Heart right ventricle (tissue), 16 donors: ENCODE measurements around the gene TTLL11. TPM values are rescaled to one million over a fixed set of nuclear protein-coding genes. Genes with fewer than 3 reads are reported as not detected.

Experiments used
- ATAC-seq, 8 donors: fragments of 200-7000 bp; cut with Tn5 transposase; one replicate each; pipeline ENCODE4 v1.9.1; 2020; ENCODE audit warnings: mild to moderate bottlenecking in 8 of 8, moderate library complexity in 8 of 8, moderate number of reproducible peaks in 1 of 8
- DNase-seq, 2 donors: peaks; one replicate each; pipeline ENCODE4 v3.0.0-alpha.2; 2020
- H3K27ac ChIP-seq, 10 donors: fragments of 200-600 bp; sonication (generic) in 2 of 10; one replicate each; pipeline versions ENCODE4 v1.5.0 to v1.8.0; 2020 to 2022; ENCODE audit warnings: mild to moderate bottlenecking in 3 of 10
- H3K27me3 ChIP-seq, 7 donors: fragments of 200-600 bp; one replicate each; pipeline ENCODE4 v1.8.0; 2021 to 2022; ENCODE audit warnings: mild to moderate bottlenecking in 2 of 7
- H3K36me3 ChIP-seq, 9 donors: fragments of 200-600 bp; sonication (generic) in 1 of 9; one replicate each; pipeline versions ENCODE4 v1.5.0 to v1.8.0; 2020 to 2022; ENCODE audit warnings: mild to moderate bottlenecking in 2 of 9
- H3K4me1 ChIP-seq, 9 donors: fragments of 200-600 bp; sonication (generic) in 1 of 9; one replicate each; pipeline versions ENCODE4 v1.5.0 to v1.8.0; 2020 to 2022; ENCODE audit warnings: mild to moderate bottlenecking in 4 of 9
- H3K4me3 ChIP-seq, 10 donors: fragments of 200-600 bp; sonication (generic) in 2 of 10; one replicate each; pipeline versions ENCODE4 v1.5.0 to v1.8.0; 2020 to 2022; ENCODE audit warnings: mild to moderate bottlenecking in 7 of 10, moderate library complexity in 2 of 10
- H3K9me3 ChIP-seq, 11 donors: fragments of 200-600 bp in 10 of 11; sonication (generic) in 2 of 11; one replicate each; pipeline versions ENCODE4 v1.5.0 to v1.8.0; 2013 to 2022; ENCODE audit warnings: mild to moderate bottlenecking in 2 of 11, control low read depth in 1 of 11, moderate library complexity in 1 of 11
- CTCF ChIP-seq, 9 donors: fragments of 200-600 bp; sonication (generic) in 2 of 9; IDR thresholded peaks; one replicate each; pipeline versions ENCODE4 v1.5.0 to v1.8.0; 2021 to 2022; ENCODE audit warnings: antibody characterized with exemption in 9 of 9, mild to moderate bottlenecking in 5 of 9, moderate library complexity in 1 of 9
- WGBS, 2 donors: extraction: QIAGEN DNeasy Blood & Tissue Kit; methylation state at CpG; one replicate each; pipeline ENCODE4 v1.1.7; 2013; ENCODE audit warnings: inconsistent platforms in 1 of 2; 5-methylcytosine and 5-hydroxymethylcytosine counted together
- intact Hi-C, 10 donors: fragments of 100-400 bp; cut with DNase I; formaldehyde crosslinking; loops; one replicate each; pipeline versions ENCODE4 v1.11.1 to v1.14.2; 2022
- polyA plus RNA-seq, 2 donors: library from polyadenylated mRNA; stranded (reverse); fragments of 200-250 nt; gene quantifications; one replicate each; pipeline ENCODE4 v1.2.3, GENCODE V29; 2013
- total RNA-seq, 10 donors: library from RNA; stranded (reverse); fragmentation: NEBNext Ultra II Directional in 3 of 10; extraction: Animal tissue kit (Norgen Biotek cat#: 25700) in 3 of 10; gene quantifications; one replicate each; pipeline versions ENCODE4 v1.2.1 to v1.2.4, GENCODE V29; 2021 to 2023
- donor health status: Arrhythmogenic right ventricular cardiomyopathy.
- donor health status: ischemic (EF 13 %, LVEDD 7.1; RV severe dilation, severe dysfunction).
- donor health status: healthy with polysubstance abuse.
- donor health status: DM: no; HTN: yes; CAD: no.
- donor health status: DM: no; HTN: no; CAD: no.
- donor health status: ischemic (EF 25% LVEDD 6.9; RV normal size, moderate dysfunction).
- donor health status: ischemic (EF 25% LVEDD 5.7; RV mildly dilated, moderate dysfunction).
- donor health status: healthy.
- donor health status: DM: yes; HTN: yes; CAD: no.
- donor health status: Ischemic cardiomyopathy.
- donor health status: ischemic (EF 35%, LVEDD 5.7; RV mildly dilated, moderate dysfunction).
- donor health status: nonischemic (EF 11% LVEDD 7.7; RV severe dilation, severe dysfunction).
- donor health status: DM: yes; HTN: yes; CAD: no.
- donor health status: PGD.
- donor health status: ischemic (EF 29% LVEDD 5.4; RV normal size, mild dysfunction).
- donor health status: nonischemic (EF 23%, LVEDD 6.1; RV moderate dilation, normal function).

Gene TTLL11
- total and polyA plus RNA-seq, 12 donors = 2.6 to 8.7 (median 5.8) TPM

GRCh38 chr9:121975801-121976277 is 117.3 kb downstream of the TTLL11 start:
- no peak overlapping the region for H3K4me3 ChIP-seq
- peaks cover 0 to 3% (median 0%) of the 10 kb centered on the region in 11 donors for H3K9me3 ChIP-seq
- ATAC-seq = no peak
- DNase-seq = no peak
- 95 to 98% methylated on average over 6 of the region's 6 CpGs for WGBS, 2 donors
- TF ChIP-seq CTCF (IDR thresholded peaks at IDR 0.05) = no peak
- H3K4me1 ChIP-seq = peaks cover 0 to 3% (median 0%) of the 10 kb centered on the region in 9 donors
- H3K36me3 ChIP-seq = peaks cover 0 to 18% (median 0%) of the 10 kb centered on the region in 9 donors
- intact Hi-C loops = loop anchor here in 1 of 10 donors (10.0 kb wide), 1 partner anchor 51 kb away; no protein-coding TSS in a partner anchor
- no peak overlapping the region for H3K27ac ChIP-seq
- no peaks in the 10 kb centered on the region for H3K27me3 ChIP-seq

DNA sequence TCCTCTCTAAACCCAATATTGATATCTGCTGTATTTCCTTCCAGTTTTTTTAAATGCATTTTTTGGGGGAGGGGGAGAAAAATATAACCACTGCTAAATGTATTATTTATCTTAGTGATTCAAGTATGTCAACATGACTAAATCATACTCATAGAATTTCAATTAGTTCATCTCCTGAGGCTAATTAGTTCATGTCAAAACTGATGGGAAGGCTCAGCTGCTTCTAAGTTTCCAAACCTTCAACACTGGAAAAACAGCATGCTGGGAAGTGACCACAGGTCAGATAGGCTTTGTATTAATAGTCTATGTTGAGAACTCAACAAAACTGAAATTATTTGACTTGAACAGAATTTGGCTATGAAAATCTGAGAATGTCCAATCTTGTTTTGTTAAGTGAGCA is 118.7 kb downstream of the TTLL11 start:
- Histone ChIP-seq H3K4me3 (no peak overlapping the region), H3K27me3 (no peaks in the 10 kb centered on the region), H3K9me3 (no peaks in the 10 kb centered on the region), H3K36me3 (peaks cover 0 to 18% (median 0%) of the 10 kb centered on the region in 9 donors), H3K4me1 (peaks cover 0 to 3% (median 0%) of the 10 kb centered on the region in 9 donors), H3K27ac (no peak overlapping the region)
- no peak for TF ChIP-seq CTCF (IDR thresholded peaks at IDR 0.05)
- DNase-seq (no peak), ATAC-seq (no peak)
- intact Hi-C loops = loop anchor here in 1 of 10 donors (10.0 kb wide), 1 partner anchor 50 kb away; no protein-coding TSS in a partner anchor

DNA sequence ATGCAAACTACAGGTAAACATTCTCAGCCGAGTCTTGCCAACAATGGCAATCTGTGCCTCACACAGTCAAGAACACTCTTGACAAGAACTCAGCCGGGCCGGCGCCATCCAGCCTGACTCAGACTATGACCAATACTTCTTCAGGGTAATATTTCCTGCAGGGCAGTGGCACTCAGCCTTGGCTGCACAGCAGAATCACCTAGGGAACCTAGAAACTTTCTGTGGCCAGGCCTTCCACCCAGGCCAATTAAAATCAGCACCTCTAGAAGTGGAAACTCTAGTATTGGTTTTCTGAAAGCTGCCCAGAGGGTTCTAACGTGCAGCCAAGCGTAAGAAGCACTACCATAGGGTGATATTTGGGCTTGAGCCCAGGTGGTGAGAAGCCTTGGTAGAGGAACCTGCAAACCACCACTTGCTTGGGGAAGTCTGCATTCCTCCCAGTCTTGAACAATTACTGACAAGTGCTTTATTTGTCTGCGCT is 120.6 kb downstream of the TTLL11 start:
- TF ChIP-seq CTCF (IDR thresholded peaks at IDR 0.05) = no peak
- DNase-seq = no peak
- no peaks in the 10 kb centered on the region for H3K9me3 ChIP-seq
- WGBS, 2 donors = 93 to 94% methylated on average over 7 of the region's 7 CpGs
- peak in 1 of 8 donors; percentile 39 for ATAC-seq
- H3K36me3 ChIP-seq = peaks cover 0 to 18% (median 0%) of the 10 kb centered on the region in 9 donors
- intact Hi-C loops = loop anchor here in 1 of 10 donors (10.0 kb wide), 1 partner anchor 48 kb away; no protein-coding TSS in a partner anchor
- H3K27me3 ChIP-seq = no peaks in the 10 kb centered on the region
- H3K27ac ChIP-seq = no peak overlapping the region
- no peak overlapping the region for H3K4me3 ChIP-seq
- H3K4me1 ChIP-seq = peaks cover 0 to 3% (median 0%) of the 10 kb centered on the region in 9 donors

DNA sequence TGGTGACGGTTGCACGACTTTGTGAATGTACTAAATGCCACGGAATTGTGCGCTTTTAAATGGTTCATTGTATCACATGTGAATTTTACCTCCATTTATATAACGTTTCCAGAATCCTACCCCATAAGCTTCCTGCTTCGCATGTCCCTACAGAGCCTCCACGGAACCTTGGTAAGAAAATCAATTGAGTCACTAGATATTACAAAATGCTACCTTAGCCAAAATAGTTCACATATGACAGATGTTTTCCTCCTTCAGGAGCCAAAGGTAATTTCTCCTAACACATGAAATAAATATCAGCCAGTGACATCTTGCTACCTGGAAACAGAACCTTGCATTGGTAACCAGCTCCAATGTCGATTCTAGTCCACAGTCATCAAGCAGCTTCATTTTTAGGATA is 125.1 kb downstream of the TTLL11 start:
- ATAC-seq (no peak), DNase-seq (no peak)
- no peaks in the 10 kb centered on the region for H3K9me3 ChIP-seq
- intact Hi-C loops = no loop called here
- H3K4me3 ChIP-seq = no peak overlapping the region
- H3K27me3 ChIP-seq = no peaks in the 10 kb centered on the region
- TF ChIP-seq CTCF (IDR thresholded peaks at IDR 0.05) = no peak
- H3K36me3 ChIP-seq = peaks cover 0 to 9% (median 0%) of the 10 kb centered on the region in 9 donors
- H3K4me1 ChIP-seq = no peaks in the 10 kb centered on the region
- H3K27ac ChIP-seq = no peak overlapping the region
- WGBS, 2 donors = 97 to 98% methylated on average over 8 of the region's 8 CpGs
